ENCODE results near the gene NFKBIB. TPM values are rescaled to one million over a fixed set of nuclear protein-coding genes. Genes with fewer than 3 reads are reported as not detected.
A peak's percentile ranks its signal among the peaks of the same experiment; 100 is the strongest.
"Not testable (repeated sequence)": the region's sequence is repeated elsewhere in the genome, so short reads cannot be mapped to it uniquely, and the experiment has no call there.

The NFKBIB gene, protein sequence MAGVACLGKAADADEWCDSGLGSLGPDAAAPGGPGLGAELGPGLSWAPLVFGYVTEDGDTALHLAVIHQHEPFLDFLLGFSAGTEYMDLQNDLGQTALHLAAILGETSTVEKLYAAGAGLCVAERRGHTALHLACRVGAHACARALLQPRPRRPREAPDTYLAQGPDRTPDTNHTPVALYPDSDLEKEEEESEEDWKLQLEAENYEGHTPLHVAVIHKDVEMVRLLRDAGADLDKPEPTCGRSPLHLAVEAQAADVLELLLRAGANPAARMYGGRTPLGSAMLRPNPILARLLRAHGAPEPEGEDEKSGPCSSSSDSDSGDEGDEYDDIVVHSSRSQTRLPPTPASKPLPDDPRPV
- total RNA-seq: 10.9 and 21.0 TPM in 2 replicates

DNA sequence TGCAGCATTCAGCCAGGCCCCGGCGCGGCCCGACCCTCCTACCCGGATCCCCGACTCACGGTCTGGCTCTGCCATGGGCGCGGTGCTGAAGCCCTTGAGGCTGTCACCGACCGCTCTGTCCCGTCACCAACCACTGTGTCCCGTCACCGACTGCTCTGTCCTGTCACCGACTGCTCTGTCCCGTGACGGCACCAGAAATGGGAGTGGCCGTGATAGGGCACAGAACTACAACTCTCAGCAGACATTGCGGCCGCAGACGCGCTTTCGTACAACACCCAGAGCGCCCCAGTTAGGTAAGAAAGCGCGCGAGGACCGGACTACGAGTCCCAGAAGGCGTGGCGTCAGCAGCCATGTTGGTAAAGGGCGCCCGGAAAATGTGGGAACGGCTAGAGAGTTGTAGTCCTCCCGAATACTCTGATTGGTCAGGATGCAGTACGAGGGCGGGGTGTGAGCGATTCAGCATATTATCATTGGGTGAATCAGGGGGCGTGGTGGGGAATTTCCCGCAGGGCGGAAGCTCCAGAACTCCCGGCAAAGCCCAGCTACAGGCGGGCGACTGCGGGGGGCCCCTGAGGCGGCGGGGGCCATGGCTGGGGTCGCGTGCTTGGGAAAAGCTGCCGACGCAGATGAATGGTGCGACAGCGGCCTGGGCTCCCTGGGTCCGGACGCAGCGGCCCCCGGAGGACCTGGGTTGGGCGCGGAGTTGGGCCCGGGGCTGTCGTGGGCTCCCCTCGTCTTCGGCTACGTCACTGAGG is at the start of gene NFKBIB, which contains the start of gene SIRT2:
NFKBIB (plus strand) TSS at position 523 of the 755 bp plus-strand sequence; CDS start at position 587, 64 bp downstream.
SIRT2 (minus strand) TSS at position 172 of the 755 bp plus-strand sequence; CDS start at position 75, 97 bp downstream.
- DNase-seq: peak; percentile 100

DNA sequence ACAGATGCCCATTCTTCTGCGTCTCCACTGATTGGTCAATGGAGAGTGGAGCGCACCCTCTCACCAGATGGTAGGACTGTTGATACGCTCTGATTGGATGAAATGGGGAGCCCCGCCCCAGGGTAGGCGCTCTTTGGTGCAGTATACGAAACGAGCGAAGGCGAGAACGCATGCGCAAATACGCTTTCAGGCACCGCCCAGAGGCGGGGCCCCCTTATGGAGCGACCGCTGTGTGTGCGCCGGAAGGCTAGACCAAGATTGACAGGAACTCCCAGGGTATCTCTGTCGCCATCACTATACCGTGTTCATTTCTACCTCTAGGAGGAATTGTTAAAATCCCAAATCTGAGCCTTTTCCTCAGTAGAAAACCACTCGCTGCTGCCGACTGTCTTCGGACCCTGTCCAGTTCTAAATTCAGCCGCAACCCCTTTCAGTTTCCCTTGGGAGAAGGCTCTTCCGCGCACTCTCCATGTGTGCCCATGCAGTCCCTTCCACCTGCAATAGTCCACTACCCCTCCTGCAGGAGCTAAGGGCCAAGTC is 49.3 kb upstream of the NFKBIB start:
- DNase-seq: no peak

DNA sequence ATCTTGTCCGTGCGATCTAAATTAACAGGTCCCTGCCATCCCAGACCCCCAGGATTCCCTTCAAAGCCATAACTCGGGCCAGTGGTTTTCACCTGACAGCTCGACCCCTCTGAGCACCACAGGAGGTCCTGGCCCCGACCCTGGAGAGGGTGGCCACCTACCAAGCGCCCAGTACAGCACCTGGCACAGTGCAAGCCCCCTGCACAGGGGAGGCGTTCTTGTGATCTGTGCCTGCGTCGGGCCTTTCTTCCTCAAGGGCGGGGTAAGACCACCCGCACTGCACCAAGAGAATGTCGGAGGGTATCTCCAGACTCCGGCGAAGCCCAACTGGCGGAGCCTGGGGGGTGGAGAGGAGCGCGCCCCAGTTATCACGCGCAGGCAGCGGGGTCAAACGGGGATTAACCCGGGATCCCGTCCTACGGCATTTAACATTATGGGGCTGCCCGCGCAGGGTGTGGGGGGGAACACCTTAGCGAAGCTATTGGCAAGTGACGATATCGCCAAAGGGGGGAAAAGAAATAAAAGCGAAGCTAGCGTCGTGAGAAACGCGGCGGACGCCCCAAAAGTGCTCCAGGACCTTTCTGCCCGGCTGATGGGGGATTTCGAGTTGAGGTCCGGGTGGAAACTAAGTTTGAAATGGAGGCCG is 48.7 kb upstream of the NFKBIB start:
- DNase-seq: no peak

DNA sequence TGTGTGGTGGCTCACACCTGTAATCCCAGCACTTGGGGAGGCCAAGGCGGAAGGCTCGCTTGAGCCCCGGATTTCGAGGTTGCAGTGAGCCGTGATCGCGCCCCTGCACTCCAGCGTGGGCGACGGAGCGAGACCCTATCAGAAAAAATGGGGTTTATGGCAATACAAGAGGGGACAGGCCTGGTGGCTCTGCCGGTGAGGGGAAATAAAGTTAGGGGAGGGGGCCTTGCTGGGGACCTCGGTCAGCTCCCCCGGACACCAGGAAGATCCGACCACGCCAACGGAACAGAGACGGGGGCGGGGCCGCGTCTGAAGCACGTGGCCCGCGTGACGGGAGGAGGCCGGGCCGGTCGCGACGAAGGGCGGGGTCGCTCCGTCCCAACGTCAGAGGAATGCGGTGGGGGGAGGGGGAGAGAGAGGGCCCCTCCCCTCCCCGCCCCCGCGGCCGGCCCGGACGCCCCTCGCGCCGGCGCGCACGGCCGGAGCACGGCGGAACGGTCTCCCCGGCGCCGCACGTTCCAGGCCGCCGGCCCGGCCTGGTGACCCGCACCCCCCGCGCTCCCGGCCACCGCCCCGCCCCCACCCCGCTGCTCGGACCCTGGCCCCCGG is 48.0 kb upstream of the NFKBIB start:
- DNase-seq: peak; percentile 94

DNA sequence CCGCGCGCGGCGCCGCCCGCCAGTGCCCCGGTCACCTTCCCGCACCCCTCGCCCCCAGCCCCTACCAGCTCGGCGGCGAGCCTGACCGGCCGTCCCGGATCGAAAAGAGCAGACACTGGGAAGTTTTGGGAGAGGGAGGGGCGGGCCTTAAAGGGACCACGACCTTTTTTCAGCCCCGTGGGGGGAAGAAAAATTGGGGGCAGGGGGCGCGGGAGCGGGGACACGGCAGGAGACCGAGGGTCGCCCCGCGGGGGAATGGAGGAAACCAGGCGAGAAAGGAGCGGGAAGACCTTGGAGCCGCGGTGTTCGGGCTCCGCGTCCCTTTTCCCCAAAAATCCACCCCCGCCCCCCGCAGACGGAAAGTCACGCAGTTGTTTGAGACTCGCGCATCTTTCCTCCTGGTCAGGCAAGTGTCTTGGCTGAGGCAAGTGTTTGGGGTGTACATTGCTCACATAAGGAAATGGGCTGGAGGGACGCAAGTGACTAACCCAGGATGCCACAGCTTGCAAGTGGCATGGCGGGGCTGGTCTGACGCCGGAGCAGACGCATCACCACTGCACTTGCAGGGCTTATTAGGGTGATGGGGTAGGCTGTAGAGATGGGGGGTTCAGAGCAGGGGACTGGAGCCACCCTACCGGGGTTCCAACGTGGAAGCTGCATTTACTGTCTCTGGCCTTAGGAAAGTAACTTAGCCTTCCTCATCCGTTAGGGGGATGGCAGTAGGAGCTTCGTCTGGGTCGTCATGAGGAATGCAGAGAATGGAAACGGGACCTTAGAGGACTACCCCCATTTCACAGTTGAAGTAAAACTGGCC is 47.3 kb upstream of the NFKBIB start:
- DNase-seq: peak; percentile 62

DNA sequence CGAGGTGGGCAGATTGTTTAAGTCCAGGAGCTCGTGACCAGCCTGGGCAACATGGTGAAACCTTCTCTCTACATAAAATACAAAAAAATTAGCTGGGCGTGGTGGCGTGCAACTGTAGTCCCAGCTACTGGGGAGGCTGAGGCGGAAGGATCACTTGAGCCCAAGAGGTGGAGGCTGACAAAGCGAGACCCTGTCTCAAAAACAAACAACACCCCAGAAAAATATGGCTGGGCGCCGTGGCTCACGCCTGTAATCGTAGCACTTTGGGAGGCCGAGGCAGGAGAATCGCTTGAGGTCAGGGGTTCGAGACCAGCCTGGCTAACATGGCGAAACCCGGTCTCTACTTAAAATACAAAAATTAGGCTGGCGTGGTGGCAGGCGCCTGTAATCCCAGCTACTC is 46.6 kb upstream of the NFKBIB start:
- no peak for DNase-seq

DNA sequence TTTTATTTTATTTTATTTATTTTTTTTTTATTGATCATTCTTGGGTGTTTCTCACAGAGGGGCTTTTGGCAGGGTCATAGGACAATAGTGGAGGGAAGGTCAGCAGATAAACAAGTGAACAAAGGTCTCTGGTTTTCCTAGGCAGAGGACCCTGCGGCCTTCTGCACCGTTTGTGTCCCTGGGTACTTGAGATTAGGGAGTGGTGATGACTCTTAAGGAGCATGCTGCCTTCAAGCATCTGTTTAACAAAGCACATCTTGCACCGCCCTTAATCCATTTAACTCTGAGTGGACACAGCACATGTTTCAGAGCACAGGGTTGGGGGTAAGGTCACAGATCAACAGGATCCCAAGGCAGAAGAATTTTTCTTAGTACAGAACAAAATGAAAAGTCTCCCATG is 44.8 kb upstream of the NFKBIB start:
- not testable (repeated sequence) for DNase-seq

DNA sequence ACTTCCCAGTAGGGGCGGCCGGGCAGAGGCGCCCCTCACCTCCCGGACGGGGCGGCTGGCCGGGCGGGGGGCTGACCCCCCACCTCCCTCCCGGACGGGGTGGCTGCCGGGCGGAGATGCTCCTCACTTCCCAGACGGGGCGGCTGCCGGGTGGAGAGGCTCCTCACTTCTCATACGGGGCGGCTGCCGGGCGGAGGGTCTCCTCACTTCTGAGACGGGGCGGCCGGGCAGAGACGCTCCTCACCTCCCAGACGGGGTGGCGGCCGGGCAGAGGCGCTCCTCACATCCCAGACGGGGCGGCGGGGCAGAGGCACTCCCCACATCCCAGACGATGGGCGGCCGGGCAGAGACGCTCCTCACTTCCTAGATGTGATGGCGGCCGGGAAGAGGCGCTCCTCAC is 44.0 kb upstream of the NFKBIB start:
- not testable (repeated sequence) for DNase-seq

DNA sequence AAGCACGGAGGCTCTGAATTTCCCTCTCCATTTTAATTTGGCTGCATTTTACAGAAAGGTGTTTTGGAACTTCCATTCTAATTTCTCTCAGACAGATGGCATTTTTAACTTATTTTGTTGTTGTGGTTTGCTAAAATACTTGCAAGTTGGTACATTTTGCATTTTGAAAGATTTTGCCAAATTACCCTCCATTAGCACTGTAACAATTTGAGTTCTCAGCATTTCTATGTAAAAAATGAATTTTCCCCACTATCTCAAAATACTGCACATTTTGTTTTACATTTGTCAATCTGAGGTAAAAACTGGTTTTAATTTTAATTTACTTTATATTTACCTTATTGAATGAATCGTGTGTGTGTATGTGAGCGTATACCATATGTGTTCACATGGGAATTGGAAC is 43.0 kb upstream of the NFKBIB start:
- no peak for DNase-seq

DNA sequence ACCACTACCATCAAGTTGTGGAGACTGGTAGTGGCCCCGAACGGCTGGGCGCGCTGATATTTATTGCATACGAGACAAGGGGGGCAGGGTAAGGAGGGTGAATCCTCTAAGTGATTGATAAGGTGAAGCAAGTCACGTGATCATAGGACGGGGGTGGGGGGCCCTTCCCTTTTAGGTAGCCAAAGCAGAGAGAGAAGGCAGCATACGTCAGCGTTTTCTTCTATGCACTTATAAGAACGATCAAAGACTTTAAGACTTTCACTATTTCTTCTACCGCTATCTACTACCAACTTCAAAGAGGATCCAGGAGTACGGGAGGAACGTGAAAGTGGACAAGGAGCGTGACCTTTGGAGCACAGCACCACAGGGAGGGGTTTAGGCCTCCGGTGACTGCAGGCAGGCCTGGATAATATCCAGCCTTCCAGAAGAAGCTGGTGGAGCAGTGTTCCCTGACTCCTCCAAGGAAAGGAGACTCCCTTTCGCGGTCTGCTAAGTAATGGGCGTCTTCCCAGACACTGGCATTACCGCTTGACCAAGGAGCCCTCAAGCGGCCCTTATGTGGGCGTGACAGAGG is 40.1 kb upstream of the NFKBIB start:
- DNase-seq: not testable (repeated sequence)

DNA sequence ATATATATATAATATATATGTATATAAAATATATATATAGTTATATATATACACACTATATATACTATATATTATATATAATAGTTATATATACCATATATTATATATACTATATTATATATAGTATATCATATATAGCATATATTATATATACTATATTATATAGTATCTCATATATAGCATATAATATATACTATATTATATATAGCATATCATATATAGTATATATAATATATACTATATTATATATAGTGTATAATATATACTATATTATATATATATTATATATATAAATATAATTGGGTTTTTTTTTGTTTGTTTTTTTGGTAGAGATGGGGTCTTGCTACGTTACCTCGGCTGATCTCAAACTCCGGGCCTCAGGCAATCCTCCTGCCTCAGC is 38.4 kb upstream of the NFKBIB start:
- DNase-seq: no peak

DNA sequence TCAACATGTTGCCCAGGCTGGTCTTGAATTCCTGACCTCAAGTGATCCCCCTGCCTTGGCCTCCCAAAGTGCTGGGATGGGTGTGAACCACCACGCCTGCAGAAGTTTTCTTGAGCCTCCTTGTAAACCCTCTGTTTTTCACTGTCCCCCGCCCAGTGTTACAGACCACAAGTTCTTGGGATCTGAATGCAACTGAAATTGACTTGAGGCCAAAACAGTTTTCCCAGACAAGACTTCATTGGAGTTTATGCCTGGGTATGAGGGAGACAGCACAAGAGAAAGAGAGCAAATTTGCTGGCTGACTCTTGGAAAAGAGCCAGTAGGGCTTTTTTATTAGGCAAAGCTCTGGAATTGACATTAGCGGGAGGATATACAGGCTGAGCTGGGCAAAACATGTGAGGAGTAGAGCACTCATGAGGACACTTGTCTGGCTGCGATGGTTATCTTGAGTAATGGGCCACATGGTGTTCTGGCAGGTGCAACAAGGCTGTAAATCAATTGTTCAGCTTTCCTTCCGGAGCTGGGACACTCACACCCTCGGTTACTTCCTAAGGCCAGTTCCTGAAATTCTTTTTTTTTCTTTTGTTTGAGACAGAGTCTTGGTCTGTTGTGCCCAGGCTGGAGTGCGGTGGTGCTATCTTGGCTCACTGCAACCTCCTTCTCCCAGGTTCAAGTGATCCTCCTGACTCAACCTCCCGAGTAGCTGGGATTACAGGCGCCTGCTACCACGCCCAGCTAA is 37.3 kb upstream of the NFKBIB start:
- DNase-seq: peak; percentile 84

DNA sequence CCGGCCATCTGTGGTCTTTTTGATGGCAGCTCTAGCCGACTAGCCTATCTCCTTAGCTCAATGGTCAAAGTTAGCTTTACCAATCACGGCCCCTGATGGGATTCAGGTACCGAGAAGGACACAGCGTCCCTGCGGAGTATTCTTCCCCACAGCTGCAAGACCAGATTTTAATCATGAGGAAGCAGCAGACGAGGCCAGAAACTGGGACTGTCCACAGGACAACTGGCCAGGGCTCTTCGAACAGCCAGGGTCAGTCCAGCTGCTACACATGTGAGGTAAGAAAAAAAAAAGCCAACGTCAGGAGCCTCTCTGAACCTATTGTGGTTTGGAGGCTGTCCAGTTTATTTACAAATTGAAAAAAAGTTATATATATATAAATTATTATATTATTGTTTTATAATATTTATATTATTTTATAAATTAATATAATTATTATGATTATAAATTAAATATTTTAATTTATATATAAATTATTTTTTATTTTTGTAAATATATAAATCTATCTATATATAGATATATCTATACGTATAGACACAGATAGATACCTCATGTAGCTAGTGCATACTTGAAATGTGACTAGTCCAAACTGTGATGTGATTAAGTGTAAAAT is 32.5 kb upstream of the NFKBIB start:
- DNase-seq: no peak

DNA sequence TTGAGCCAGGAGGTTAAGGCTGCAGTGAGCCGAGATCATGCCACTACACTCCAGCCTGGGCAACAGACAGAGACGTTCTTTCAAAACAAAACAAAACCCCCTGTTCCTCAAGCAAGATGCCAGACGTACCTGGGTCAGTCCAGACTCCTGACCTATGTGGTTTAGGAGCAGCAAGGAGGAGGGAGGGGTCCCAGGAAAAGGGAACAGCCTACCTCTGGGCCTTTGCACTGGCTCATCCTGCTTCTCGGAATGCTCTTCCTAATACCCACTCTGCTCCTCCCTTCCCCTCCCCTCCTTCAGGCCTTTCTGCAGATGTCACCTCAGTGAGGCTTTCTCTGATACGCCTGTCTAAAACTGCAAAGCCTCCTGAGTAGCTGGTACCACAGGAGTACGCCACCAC is 31.2 kb upstream of the NFKBIB start:
- DNase-seq: no peak

DNA sequence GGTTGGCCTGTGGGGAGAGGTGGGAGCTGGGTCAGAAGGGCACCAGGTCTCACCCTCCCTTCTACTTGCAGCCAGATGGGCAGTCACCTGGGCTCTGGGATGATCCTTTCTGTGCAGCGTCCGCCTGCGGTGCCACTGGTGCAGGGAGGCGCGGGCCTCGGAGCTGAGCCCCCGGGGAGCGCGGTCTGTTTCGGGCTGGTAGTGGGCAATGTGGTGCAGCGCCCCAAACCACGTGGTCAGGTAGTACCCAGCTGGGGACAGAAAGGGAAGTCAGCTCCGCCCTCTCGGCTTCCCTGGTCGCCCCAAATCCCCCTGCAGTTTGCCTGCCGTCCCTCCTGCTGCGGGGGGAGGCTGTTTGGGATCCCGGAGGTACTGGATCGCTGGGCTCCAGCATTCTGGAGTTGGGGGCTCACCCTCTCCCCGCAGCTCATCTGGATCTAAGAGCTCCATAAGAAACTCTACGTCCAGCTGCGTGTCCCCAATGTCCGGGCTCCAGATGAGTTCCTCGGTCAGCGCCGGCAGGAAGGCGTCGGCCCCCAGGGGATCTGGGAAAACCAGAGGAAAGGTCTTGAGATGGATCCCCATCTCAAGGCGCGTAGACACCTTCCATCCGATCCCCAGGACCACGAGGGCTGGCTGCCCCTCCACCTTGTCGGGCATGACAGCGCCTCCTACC is 30.5 kb upstream of the NFKBIB start:
- DNase-seq: no peak

DNA sequence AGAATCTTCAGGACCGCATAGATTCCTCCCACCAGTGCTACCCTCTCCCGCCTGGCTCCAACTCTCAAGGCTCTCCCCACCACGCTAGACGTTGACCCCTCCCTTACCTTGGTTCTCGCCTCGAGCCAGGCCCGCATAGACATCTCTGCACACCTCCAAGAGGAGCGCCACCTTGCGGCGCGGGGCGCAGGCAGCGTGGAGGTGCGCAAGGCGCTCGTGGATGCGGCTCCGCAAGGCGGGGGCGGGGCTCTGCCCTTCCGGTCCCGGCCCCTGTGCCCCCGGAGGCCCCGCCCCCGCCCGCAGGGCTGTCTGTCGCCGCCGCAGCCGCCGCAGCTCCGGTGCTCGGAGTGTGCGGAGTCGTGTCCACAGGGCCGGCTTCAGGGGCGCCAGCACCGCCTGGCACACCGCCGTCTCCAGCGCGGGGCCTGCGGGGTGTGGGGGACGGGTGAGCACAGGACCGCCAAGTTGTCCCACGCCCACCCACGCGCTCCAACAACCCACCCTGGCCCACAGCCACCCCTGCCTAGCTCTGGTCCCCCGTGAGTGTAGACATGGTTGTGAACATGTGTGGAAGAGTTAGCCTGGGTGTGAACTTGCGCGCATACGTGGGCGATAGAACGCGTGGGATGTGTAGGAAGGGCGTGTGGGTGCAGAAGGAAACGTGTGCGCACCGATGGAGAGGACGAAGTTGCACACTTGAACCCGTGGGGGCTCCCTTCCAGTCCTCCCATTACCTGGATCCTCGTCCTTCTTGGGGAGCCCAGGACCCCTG is 29.7 kb upstream of the NFKBIB start:
- peak; percentile 76 for DNase-seq

DNA sequence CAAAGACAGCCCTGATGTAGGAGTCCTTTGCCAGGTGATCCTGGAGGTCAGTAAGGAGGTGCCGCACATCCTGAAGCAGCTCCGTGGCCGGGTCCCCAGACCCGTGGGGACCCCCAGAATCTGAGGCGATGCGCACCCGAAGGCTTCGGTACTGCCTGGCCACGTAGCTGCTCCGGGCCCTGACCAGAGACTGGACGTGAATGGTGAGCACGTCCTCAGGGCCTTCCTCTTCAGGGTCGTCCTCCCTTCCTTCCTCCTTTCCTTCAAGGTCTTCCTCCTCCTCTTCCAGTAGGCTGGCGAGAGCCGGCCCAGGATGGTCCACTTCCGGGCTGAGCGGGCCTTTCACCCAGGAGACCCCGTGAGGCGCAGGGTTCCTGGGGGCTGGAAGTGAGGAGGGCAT is 29.2 kb upstream of the NFKBIB start:
- DNase-seq: no peak

DNA sequence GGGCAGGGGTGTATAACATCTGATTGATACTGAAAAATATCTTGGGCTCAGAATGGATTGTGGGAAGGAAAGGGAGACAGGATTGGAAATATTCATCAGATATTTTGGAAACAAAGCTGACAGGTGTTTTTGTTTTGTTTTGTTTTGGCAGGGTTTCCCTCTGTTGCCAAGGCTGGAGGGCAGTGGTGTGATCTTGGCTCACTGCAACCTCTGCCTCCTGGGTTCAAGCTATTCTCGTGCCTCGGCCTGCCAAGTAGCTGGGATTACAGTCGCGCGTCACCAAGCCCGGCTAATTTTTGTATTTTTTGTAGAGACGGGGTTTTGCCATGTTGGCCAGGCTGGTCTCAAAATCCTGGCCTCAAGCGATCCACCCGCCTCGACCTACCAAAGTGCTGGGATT is 26.4 kb upstream of the NFKBIB start:
- not testable (repeated sequence) for DNase-seq

Data from dermis blood vessel endothelial cell (primary cell).